Endothelial cell of umbilical vein (primary cell): ENCODE data around the gene INTS1. TPM values are rescaled to one million over a fixed set of nuclear protein-coding genes. Genes with fewer than 3 reads are reported as not detected.

Experiments used
- BruUV-seq: library from RNA; stranded (reverse); fragments of 400-500 nt; replicated peaks from 2 replicates; lab custom pipeline; 2021; lab: Mats Ljungman, UMichigan
- CTCF ChIA-PET: fragments of 300-600, 350-600 bp; sonication (Branson Sonifier 250); formaldehyde crosslinking; loops from one replicate; lab custom pipeline; 2021; ENCODE audit warnings: antibody characterized with exemption, inconsistent platforms; lab: Charles Lee
- POLR2A ChIA-PET: fragments of 300-600, 350-600 bp; sonication (Branson Sonifier 250); formaldehyde crosslinking; loops from one replicate; lab custom pipeline; 2021; ENCODE audit warnings: antibody characterized with exemption, inconsistent platforms; lab: Charles Lee
- DNase-seq: peaks from one replicate; pipeline ENCODE4 v3.0.0-alpha.2; 2011; ENCODE audit warnings: low read depth, low spot score
- FAIRE-seq: peaks from 2 replicates; lab custom pipeline; 2011; peaks lifted over from hg19 to GRCh38; lab: Jason Lieb, UNC
- H2AFZ ChIP-seq: 2 replicates; pipeline ENCODE4 v1.6.0; 2012; ENCODE audit warnings: low read depth, low read length, control low read depth, inconsistent platforms
- H3K27ac ChIP-seq: 2 replicates; pipeline ENCODE4 v1.5.1; 2011; ENCODE audit warnings: low read depth, mild to moderate bottlenecking, control low read depth, low read length, moderate library complexity; ENCODE audit not compliant: insufficient read depth
- H3K27me3 ChIP-seq, 2 experiments: 2 replicates each; pipeline versions ENCODE4 v1.6.0 to v1.6.1; 2011; ENCODE audit warnings: low read length in 2 of 2, mixed read lengths in 1 of 2; ENCODE audit not compliant: control insufficient read depth in 2 of 2, insufficient read depth in 2 of 2
- H3K36me3 ChIP-seq, 2 experiments: 2 replicates in 1 of 2; 3 replicates in 1 of 2; pipeline ENCODE4 v1.5.1; 2011; ENCODE audit warnings: low read length in 2 of 2, mild to moderate bottlenecking in 1 of 2, moderate library complexity in 1 of 2; ENCODE audit not compliant: control insufficient read depth in 2 of 2, insufficient read depth in 2 of 2; ENCODE audit errors: extremely low read depth in 1 of 2
- H3K4me1 ChIP-seq: 3 replicates; pipeline ENCODE4 v1.5.1; 2011; ENCODE audit warnings: mild to moderate bottlenecking, low read length; ENCODE audit not compliant: control insufficient read depth, insufficient read depth; ENCODE audit errors: extremely low read depth
- H3K4me2 ChIP-seq: 2 replicates; pipeline ENCODE4 v1.6.1; 2011; ENCODE audit warnings: low read length, control low read depth, mixed read lengths; ENCODE audit not compliant: insufficient read depth
- H3K4me3 ChIP-seq, 3 experiments: fragments of 200-600 bp in 1 of 3; sonication (generic), shearing (Covaris generic) in 1 of 3; replicated peaks in 1 of 3; 2 replicates each; pipeline ENCODE4 v1.5.1; 2011 to 2016; ENCODE audit warnings: control low read depth in 3 of 3, low read length in 3 of 3, mild to moderate bottlenecking in 2 of 3, inconsistent platforms in 1 of 3, low read depth in 1 of 3, moderate library complexity in 1 of 3; ENCODE audit not compliant: insufficient read depth in 1 of 3
- H3K79me2 ChIP-seq: 2 replicates; pipeline ENCODE4 v1.6.0; 2012; ENCODE audit warnings: low read length, inconsistent platforms; ENCODE audit not compliant: control insufficient read depth, insufficient read depth
- H3K9ac ChIP-seq: replicated peaks from 2 replicates; pipeline ENCODE3; 2011; ENCODE audit warnings: low read length, control low read depth; ENCODE audit not compliant: insufficient read depth; ENCODE audit errors: extremely low read depth
- H3K9me1 ChIP-seq: replicated peaks from 3 replicates; pipeline ENCODE4 v1.6.0; 2011; ENCODE audit warnings: mild to moderate bottlenecking, low read length; ENCODE audit not compliant: control insufficient read depth, insufficient read depth; ENCODE audit errors: extremely low read depth
- H3K9me3 ChIP-seq: replicated peaks from 2 replicates; pipeline ENCODE4 v1.5.1; 2012; ENCODE audit warnings: low read length, inconsistent platforms; ENCODE audit not compliant: control insufficient read depth, insufficient read depth
- H4K20me1 ChIP-seq: replicated peaks from 2 replicates; pipeline ENCODE3; 2011; ENCODE audit warnings: mild to moderate bottlenecking, low read length; ENCODE audit not compliant: control insufficient read depth, insufficient read depth; ENCODE audit errors: extremely low read depth
- CTCF ChIP-seq, 2 donors: IDR thresholded peaks; 1 replicate in 1 of 2; 2 replicates in 1 of 2; pipeline ENCODE4 v1.5.1; 2011; ENCODE audit warnings: low read length in 2 of 2, mild to moderate bottlenecking in 2 of 2, moderate library complexity in 2 of 2, control low read depth in 1 of 2, inconsistent platforms in 1 of 2, low read depth in 1 of 2; ENCODE audit not compliant: insufficient read depth in 1 of 2; ENCODE audit errors: extremely low read depth in 1 of 2
- EZH2 ChIP-seq: IDR thresholded peaks from 2 replicates; pipeline ENCODE4 v1.6.1; 2012; ENCODE audit warnings: borderline replicate concordance, low read depth, mild to moderate bottlenecking, moderate library complexity, low read length, inconsistent platforms; ENCODE audit not compliant: severe bottlenecking
- FOS ChIP-seq: IDR thresholded peaks from 2 replicates; pipeline ENCODE4 v1.6.1; 2011; ENCODE audit warnings: mild to moderate bottlenecking, low read length, moderate library complexity, borderline replicate concordance; ENCODE audit not compliant: insufficient read depth
- GATA2 ChIP-seq: IDR thresholded peaks from 2 replicates; pipeline ENCODE4 v1.7.0; 2011; ENCODE audit warnings: low read depth, mild to moderate bottlenecking, moderate library complexity, mixed read lengths, low read length; ENCODE audit not compliant: insufficient read length, insufficient read depth
- JUN ChIP-seq: IDR thresholded peaks from 2 replicates; pipeline ENCODE4 v1.6.1; 2011; ENCODE audit warnings: borderline replicate concordance, low read depth; ENCODE audit not compliant: insufficient read length, insufficient read depth
- MAX ChIP-seq: IDR thresholded peaks from 2 replicates; pipeline ENCODE4 v1.6.1; 2011; ENCODE audit not compliant: insufficient read depth, insufficient read length
- MYC ChIP-seq: IDR thresholded peaks from one replicate; pipeline ENCODE4 v1.6.1; 2011; ENCODE audit warnings: mild to moderate bottlenecking, low read depth, low read length
- POLR2A ChIP-seq: IDR thresholded peaks from 2 replicates; pipeline ENCODE4 v1.6.1; 2012; ENCODE audit warnings: low read depth, mild to moderate bottlenecking, control low read depth, low read length
- dilution Hi-C: fragments of 300-500 bp; cut with MboI; formaldehyde crosslinking; loops from one replicate; pipeline ENCODE4 v1.15.0; 2019; ENCODE audit warnings: low sequenced_read_pairs; ENCODE audit not compliant: extremely low pct_ligation_motif_present
- intact Hi-C: fragments of 100-400 bp; cut with micrococcal nuclease; formaldehyde crosslinking; loops from one replicate; pipeline ENCODE4 v1.10.0; 2022
- polyA plus RNA-seq, 4 experiments: library from polyadenylated mRNA; depleted of rRNA in 3 of 4; stranded (reverse) in 3 of 4; unstranded in 1 of 4; fragments of >200 nt; gene quantifications; 2 replicates each; pipeline versions ENCODE4 v1.2.1 to v1.2.3, GENCODE V29; 2011 to 2012; ENCODE audit warnings: missing spikeins in 1 of 4
- total RNA-seq: library from RNA; stranded (reverse); gene quantifications from 2 replicates; pipeline ENCODE4 v1.2.3, GENCODE V29; 2021

The INTS1 gene
- total and polyA plus RNA-seq, 2 donors (not counting 3 experiments of a cell fraction or from before 2014, with no cell fraction given) = 57.8 to 116 TPM

GRCh38 chr7:1548944-1549343 is 44.8 kb upstream of the INTS1 start:
- Histone ChIP-seq H3K4me2 (no peak overlapping the region), H3K9me3 (no peaks in the 10 kb centered on the region), H3K27ac (no peak overlapping the region), H3K27me3 (no peaks in the 10 kb centered on the region), H3K9me1 (no peaks in the 10 kb centered on the region), H4K20me1 (no peaks in the 10 kb centered on the region), H3K4me3 (no peak overlapping the region), H3K4me1 (no peaks in the 10 kb centered on the region), H3K9ac (no peak overlapping the region), H2AFZ (no peak overlapping the region), H3K36me3 (peaks cover under 1 to 2% of the 10 kb centered on the region in 2 experiments), H3K79me2 (no peaks in the 10 kb centered on the region)
- ChIA-PET POLR2A (no interaction called here), CTCF (interaction anchor here (0.6 to 1.6 kb wide), 3 partner anchors 12 to 13 kb away, joined by 4 to 6 read pairs (median 5); no protein-coding TSS in a partner anchor)
- FAIRE-seq = no peak
- no peak for DNase-seq
- TF ChIP-seq EZH2 = no peak
- no peak for TF ChIP-seq JUN
- TF ChIP-seq FOS = no peak
- no peak for TF ChIP-seq POLR2A
- TF ChIP-seq GATA2 = no peak
- no peak for TF ChIP-seq MYC
- TF ChIP-seq CTCF (IDR thresholded peaks at IDR 0.05; ENCODE audit: extremely low read depth in 1 of 2, insufficient read depth in 1 of 2, low read depth in 1 of 2, low read length in 2 of 2) = no peak
- peak; percentile 67 for TF ChIP-seq MAX
- dilution Hi-C loops (no loop called here), intact Hi-C loops (no loop called here)
- BruUV-seq = no TSS peak
